ENCODE measurements around the gene TBC1D17.

DNA sequence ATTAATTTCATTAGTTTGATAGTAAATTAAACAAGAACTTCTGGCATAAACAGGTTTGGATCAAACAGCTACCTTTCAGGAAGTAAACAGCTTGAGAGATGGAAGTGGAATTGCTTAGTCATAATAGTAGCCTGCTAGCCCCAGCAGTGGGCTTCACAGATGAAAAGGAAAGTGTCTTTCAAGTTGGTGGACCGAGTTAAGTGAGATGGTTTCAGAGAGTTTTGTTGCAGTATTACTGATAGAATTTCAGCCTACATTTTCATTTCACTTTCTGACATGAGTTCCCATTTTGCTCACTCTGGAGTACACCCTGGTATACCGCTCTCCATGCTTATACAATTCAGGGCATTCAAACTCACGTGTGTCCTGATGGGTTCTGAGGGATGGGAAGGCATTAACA, 28.6 kb upstream of the TBC1D17 start:
- TF ChIP-seq CTCF (IDR thresholded peaks at IDR 0.05; ENCODE audit: low read depth, low read length, poor library complexity, severe bottlenecking) (no peak), EZH2phosphoT487 (IDR thresholded peaks at IDR 0.05; ENCODE audit: borderline replicate concordance, low read length) (no peak)
